ENCODE measurements around the gene METTL22. TPM values are rescaled to one million over a fixed set of nuclear protein-coding genes. Genes with fewer than 3 reads are reported as not detected.

METTL22 gene
- total RNA-seq, 4 donors from 2014 or later, result 21.9 to 37.9 (median 24.5) TPM

- TF ChIP-seq CTCF (IDR thresholded peaks at IDR 0.05; ENCODE audit: low read depth), result no peak
These were observed 13.7 kb downstream of the METTL22 start for GRCh38 chr16:8634991-8635736.

- no peak for TF ChIP-seq CTCF (IDR thresholded peaks at IDR 0.05; ENCODE audit: low read depth)
These were observed 18.2 kb downstream of the METTL22 start for GRCh38 chr16:8639694-8640093.

GRCh38 chr16:8641671-8642070 lies 20.2 kb downstream of the METTL22 start:
- no peak for TF ChIP-seq CTCF (IDR thresholded peaks at IDR 0.05; ENCODE audit: low read depth)

- no peak for TF ChIP-seq CTCF (IDR thresholded peaks at IDR 0.05; ENCODE audit: low read depth)
These were observed 20.6 kb downstream of the METTL22 start for GRCh38 chr16:8642146-8642545.

- TF ChIP-seq CTCF (IDR thresholded peaks at IDR 0.05; ENCODE audit: low read depth), result no peak
These were observed 23.0 kb downstream of the METTL22 start for GRCh38 chr16:8644211-8645140.

- no peak for TF ChIP-seq CTCF (IDR thresholded peaks at IDR 0.05; ENCODE audit: low read depth)
These were observed 23.6 kb downstream of the METTL22 start for GRCh38 chr16:8645141-8645521.

GRCh38 chr16:8645831-8646230 lies 24.3 kb downstream of the METTL22 start:
- TF ChIP-seq CTCF (IDR thresholded peaks at IDR 0.05; ENCODE audit: low read depth), result no peak
